Femur (tissue), 1 donor: Measurements from ENCODE around the gene SH3RF3.

Experiments
- DNase-seq: peaks from one replicate; pipeline ENCODE4 v3.0.0-alpha.2; 2017

Gene SH3RF3

GRCh38 chr2:109266496-109266895 lies 137.5 kb downstream of the SH3RF3 start:
- no peak for DNase-seq

DNA sequence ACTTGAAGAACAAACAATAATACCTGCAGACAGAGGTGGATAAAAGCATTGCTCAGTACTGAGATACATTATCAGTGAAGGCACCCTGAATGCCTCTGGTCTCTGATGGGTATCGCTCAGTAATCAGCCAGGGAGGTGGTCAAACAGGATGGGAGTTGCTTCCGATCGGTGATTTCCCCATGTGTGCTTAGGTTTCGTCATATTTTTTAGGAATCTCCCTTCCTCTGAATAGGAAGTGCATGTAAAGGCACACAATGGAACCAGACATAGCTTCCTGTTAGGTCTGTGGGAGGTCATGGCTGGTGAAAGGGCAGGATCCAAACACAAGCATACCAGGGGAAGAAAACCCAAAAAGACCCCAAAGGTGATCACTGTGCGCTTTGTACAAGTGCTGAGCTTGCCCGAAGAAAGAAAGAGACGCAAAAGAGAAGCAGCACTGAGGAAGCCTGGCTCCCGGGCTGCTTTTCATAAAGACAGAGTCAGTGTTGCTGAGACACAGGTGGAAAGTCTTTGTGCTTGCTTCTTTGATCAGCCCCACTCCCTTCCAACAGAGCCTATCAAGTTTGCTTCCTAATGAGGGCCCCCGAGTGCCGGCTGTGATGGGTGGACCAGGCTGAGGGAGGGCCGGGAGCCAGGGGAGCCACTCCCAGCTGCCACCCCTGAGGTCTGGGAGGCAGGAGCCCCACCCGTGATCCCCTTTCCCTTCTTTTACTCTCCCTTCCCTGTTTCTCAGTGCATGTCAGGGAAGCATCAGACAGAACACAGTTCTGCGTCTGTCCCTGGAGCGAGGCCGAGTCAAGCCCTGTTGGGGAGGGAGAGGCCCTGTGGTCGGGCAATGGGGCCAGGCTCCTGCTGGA lies 138.2 kb downstream of the SH3RF3 start:
- DNase-seq = no peak

DNA sequence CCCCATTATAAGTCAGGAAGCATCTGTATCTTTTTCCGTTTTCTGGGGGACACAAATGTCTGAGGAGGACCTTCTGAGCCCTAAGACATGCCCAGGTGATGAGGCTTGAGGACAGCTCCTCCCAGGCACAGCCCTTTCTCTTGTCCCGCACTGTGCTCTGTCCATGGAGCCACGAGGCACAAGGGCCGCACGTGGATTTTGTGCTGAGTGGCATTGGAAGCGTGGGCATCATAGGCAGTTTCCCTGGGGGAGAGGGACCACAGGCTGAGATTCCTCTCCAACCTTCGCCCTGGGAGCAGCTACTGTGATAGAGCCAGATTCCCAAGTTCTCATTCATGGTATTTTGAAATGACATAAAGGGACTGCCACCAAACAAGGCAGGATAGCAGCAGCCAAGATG lies 139.9 kb downstream of the SH3RF3 start:
- no peak for DNase-seq

- no peak for DNase-seq
Observed at GRCh38 chr2:109269706-109270504, 140.9 kb downstream of the SH3RF3 start.

GRCh38 chr2:109270505-109271312 lies 141.7 kb downstream of the SH3RF3 start:
- no peak for DNase-seq

DNA sequence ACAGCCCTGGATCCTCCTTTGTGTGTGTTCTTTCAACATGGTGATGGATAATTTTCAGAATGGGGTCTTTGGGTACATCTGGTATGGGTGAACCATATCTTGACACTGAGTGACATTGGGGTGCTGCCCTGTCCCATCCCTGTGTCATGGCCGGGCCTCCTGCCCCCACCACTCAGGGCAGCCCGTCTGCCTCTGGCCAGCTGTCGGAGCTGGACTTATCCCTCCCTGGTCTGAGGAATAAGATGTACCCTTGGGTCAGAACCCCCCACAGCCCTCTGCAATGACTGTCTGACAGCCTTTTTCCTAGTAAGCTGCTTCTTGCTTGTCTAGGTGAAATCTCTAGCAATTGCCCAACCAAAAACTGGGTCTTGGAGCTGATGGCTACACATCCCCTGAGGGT lies 142.9 kb downstream of the SH3RF3 start:
- no peak for DNase-seq

- no peak for DNase-seq
Observed at GRCh38 chr2:109272461-109272860, 143.5 kb downstream of the SH3RF3 start.

DNA sequence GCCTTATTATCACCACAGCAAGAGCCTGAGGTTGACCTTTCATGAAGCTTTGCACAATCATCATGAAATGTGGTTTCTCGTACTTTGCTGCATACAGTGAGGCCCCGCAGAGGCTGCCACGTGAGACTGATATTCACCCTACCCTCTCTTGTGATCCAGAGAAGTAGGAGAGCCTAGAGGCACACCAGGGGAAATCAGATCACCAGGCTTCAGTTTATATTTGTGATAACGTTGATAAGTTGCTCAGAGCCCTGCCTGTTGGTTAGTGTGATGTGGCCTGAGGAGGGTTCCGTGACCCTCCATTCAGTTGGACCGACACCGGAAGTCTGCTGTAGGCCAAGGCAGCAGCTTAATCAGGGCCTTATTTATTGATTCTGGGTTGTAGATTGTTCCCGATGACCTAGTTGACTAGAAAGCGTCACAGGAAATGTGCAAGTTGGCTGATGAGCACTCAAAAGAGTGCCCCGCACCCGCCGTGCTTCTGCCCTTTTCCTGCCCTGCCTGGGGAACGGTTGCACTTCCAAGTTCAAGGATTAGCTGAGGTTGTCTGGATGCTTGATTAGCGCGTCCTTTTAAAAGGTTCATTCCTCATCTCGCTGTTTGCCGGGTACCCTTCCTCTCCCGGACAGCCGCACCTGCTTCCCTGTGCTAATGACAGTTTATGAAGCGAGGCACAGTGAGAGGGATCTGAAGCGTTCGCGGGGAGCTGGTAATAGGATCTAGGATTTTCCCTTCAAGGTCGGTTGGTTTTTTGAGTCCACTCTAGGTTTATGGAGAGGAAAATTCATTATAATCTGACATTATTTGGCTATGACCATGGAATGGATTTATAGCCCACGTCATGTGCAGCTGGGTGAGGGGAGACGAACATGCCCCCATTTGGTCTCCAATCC lies 146.4 kb downstream of the SH3RF3 start:
- no peak for DNase-seq

- no peak for DNase-seq
Observed at GRCh38 chr2:109277406-109277805, 148.4 kb downstream of the SH3RF3 start.

- DNase-seq = peak; percentile 61
Observed at GRCh38 chr2:109279243-109279860, 150.3 kb downstream of the SH3RF3 start.

- DNase-seq = no peak
Observed at GRCh38 chr2:109280804-109281203, 151.8 kb downstream of the SH3RF3 start.

- no peak for DNase-seq
Observed at GRCh38 chr2:109282360-109282759, 153.4 kb downstream of the SH3RF3 start.

DNA sequence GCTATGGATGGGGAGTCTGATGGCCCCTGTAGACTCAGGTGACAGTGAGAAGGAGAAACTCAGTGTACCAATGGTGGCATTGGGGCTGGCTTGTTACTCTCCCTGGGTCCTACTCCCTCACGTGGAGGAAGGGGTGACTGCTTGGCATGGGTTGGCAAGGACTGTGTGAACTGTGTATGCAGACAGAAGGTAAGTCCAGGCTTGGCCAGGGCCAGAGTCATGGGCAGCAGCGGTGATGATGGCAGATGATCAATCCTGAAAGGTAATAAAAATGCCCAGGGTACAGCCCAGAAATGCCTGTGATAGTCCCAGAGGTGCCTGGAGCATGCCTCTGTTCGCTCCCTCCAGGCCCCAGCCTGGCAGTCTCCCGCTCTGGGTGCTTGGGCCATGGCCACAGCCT lies 153.9 kb downstream of the SH3RF3 start:
- no peak for DNase-seq

DNA sequence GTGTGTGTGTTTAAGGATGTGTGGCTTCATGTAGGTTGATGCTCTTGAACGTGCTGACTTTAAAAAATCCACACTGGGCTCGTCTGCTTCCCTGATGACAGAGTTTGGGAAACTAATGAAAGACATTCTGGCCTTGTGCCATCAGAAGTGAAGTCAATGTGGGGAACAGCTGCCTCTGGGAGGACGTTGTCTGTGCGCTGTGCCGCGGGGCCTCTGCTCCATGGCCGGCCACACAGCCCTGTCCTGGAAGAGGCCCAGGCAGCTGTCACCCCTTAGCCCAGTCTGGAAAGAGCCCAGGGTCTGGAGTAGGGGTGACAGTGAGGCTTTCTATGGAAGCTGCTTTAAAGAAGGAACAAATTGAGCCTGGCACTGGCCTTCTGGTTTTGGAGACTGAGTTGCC lies 155.8 kb downstream of the SH3RF3 start:
- DNase-seq = peak; percentile 88

- DNase-seq = no peak
Observed at GRCh38 chr2:109285244-109285651, 156.2 kb downstream of the SH3RF3 start.

GRCh38 chr2:109287413-109287812 lies 158.4 kb downstream of the SH3RF3 start:
- DNase-seq = no peak

GRCh38 chr2:109287838-109288237 lies 158.8 kb downstream of the SH3RF3 start:
- DNase-seq = no peak

GRCh38 chr2:109288544-109289368 lies 159.8 kb downstream of the SH3RF3 start:
- DNase-seq = no peak

DNA sequence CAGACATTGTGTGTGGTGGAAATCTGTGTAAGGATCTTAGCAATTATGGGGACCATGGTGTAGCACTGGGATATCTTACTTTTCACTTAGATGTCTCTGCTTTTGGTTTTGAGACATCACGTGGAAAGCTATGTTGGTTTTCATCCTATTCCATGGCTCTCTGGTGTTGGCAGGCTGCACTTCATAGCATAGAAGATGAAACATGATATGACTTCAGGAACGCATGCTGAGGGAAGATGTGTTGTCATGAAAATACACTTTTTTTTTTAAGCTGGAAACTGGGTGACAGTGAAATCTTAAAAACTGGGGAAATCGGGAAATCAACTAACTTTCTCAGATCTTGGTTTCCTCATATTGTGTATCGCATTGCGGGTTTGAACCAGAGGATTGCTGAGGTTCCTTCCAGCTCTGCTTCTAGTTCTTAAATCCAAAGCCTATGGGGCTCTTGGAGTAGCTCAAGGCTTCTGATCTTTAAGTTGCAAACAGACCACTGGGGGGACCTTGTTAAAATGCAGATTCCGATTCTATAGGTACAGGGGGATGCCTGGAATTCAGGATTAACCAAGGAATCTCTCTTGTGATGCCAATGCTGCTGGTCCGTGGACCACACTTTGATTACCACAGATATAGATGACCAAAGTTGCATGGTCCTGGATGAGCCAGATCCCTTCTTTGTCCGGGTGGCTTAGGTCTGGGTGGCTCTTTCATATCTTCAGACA lies 160.7 kb downstream of the SH3RF3 start:
- DNase-seq = no peak
